DMS 273 treated with DMSO at 0.1 percent for 48 hours (cell line): ENCODE results near the gene PTK7.

Experiments used
- DNase-seq: peaks from one replicate; lab custom pipeline; 2025; lab: John Stamatoyannopoulos, UW

Gene PTK7

GRCh38 chr6:43180058-43180457 is 103.9 kb downstream of the PTK7 start:
- no peak for DNase-seq

DNA sequence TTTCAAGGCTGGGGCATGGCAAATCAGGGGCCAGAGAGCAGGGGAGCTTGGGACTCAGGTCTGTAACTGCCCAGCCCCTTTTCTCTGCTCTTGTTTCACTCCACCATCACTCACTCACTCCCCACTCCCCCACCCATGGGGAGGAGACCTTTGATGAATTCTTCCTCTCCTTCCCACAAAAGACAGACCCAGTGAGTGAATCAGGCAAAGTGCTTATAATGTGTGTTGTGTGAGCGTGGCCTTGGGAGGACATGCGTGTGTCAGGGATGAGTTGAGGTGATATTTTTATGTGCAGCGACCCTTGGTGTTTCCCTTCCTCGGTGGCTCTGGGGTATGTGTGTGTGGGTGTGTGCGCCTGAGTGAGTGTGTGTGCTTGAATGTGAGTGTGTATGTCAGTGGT is 104.9 kb downstream of the PTK7 start:
- no peak for DNase-seq

DNA sequence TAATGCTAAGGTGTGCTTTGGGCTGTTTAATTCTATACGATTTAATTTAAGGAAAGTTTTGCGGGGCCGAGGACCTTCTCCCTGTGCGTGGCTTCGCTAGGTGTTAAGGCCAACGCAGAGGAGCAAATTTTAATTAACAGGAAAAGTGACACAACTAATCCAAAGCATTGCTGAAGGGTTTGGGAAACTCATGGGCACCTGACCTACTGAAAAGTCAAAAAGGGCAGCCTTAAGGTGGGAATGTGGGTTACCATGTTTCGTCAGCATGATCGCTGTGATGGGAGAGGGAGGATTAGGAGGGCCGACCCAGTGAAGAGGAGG is 105.5 kb downstream of the PTK7 start:
- DNase-seq: no peak

GRCh38 chr6:43181942-43182860 is 106.1 kb downstream of the PTK7 start, which contains the start of gene CUL9:
Gene CUL9 (plus strand): TSS chr6:43182196. CDS start chr6:43184311, 2,115 bp downstream.
- no peak for DNase-seq

DNA sequence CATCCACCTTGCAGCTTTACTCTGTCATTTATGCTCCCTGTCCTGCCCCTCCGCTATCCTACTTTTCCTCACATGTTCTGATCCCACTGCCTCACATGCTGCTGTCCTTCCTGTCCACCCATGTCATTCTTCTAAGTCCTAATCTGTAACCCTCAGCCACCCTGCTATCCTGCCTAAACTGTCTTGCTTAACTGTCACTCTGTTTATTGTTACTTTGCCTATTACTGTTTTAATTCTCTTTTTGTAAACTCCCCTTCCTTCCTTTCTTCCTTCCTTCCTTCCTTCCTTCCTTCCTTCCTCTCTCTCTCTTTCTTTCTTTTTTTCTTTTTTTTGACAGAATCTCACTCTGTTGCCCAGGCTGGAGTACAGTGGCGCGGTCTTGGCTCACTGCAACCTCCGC is 107.3 kb downstream of the PTK7 start:
- no peak for DNase-seq

- no peak for DNase-seq
Measured at GRCh38 chr6:43184268-43184985, 108.3 kb downstream of the PTK7 start.

GRCh38 chr6:43185391-43185985 is 109.4 kb downstream of the PTK7 start:
- DNase-seq: no peak

GRCh38 chr6:43186019-43186418 is 109.9 kb downstream of the PTK7 start:
- DNase-seq: no peak

GRCh38 chr6:43186706-43187105 is 110.6 kb downstream of the PTK7 start:
- no peak for DNase-seq

DNA sequence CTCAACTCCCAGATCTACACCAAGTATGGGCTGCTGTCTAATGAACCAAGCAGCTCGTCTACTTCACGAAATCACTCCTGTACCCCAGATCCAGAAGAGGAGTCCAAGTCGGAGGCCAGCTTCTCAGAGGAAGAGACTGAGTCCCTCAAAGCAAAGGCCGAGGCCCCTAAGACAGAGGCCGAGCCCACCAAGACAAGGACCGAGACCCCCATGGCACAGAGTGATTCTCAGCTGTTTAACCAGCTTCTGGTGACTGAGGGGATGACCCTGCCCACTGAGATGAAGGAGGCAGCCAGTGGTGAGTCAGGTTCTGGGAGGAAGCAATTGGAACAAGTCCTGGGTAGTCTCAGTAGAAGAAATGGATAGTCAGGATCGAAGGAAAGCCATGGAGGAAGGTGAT is 111.7 kb downstream of the PTK7 start:
- no peak for DNase-seq

DNA sequence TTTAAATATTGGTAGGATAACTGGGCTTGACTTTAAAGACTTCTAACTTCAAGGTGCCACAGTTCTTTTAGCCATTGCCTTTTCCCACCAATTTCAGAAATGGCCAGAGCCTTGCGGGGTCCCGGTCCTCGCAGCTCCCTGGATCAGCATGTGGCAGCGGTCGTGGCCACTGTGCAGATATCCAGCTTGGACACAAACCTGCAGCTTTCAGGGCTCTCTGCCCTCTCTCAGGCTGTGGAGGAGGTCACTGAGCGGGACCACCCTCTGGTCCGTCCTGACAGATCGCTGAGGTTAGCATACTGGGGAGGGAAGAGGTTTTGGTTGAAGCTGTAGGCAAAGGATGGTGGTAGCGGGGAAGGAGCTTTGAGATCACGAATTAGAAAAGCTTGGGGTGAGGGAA is 112.3 kb downstream of the PTK7 start:
- no peak for DNase-seq

- no peak for DNase-seq
Measured at GRCh38 chr6:43189776-43190304, 113.7 kb downstream of the PTK7 start.

DNA sequence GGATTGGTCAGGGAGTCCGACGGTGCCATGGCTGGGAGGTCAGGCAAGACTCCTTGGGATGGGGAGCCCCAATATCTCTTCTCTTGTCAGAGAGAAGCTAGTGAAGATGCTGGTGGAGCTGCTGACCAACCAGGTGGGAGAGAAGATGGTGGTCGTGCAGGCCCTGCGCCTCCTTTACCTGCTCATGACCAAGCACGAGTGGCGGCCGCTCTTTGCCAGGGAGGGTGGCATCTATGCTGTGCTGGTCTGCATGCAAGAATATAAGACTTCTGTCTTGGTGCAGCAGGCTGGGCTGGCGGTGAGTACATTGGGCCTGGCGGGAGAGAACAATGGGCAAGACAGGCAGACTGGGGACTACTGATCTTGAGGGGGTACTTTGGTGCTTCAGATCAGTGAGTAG is 116.8 kb downstream of the PTK7 start:
- no peak for DNase-seq

DNA sequence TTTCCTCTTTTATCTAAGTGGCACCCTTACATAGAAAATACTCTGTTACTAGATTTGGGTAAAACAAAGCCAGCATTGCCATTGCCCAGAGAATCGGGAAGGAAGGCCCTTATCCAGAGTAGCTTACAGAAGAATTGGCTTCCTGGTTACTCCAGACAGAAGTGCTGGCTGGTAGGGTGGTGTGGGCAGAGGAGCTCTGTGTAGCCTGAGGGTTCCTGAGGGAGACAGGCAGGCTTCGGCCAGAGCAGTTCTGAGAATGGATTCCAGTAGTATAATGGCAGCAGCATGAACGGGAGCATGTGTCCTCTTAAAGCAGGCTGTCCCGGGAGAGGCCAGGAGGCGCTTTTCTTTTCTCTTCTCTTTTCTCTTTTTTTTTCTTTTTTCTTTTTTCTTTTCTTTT is 117.8 kb downstream of the PTK7 start:
- DNase-seq: no peak

DNA sequence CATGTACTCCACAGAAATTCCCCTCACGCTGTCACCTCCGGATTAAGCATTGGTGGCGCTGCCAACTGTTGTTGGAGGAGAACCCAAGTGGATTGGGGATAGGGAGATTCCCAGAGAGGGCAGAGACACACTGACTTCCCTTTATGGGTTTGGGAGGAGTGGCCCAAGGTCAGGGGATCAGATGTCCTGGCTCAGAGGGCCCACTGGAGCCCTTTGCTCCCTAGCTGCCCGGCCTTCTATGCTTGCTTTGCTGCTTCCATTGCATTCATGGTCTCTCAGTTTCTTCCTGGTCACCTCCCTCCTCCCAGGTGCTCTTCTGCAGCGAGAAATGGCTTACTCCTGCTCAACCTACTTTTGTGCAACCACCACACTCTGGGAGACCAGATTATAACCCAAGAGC is 120.2 kb downstream of the PTK7 start:
- no peak for DNase-seq

GRCh38 chr6:43199912-43200311 is 123.8 kb downstream of the PTK7 start:
- no peak for DNase-seq

DNA sequence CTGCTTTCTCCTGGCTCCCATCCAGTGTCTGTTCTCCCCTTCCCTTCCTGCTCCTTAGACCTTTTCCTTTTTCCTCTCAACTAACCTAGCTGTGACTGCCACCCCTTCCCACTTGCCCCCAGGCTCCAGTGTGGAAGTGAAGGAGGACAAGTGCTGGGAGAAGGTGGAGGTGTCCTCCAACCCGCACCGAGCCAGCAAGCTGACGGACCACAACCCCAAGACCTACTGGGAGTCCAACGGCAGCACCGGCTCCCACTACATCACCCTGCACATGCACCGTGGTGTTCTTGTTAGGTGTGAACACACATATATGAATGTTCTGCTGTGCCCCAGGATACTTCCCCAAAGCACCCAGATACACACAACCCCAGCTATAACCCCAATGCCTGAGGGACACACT is 124.4 kb downstream of the PTK7 start:
- no peak for DNase-seq

GRCh38 chr6:43202451-43202850 is 126.3 kb downstream of the PTK7 start:
- no peak for DNase-seq

DNA sequence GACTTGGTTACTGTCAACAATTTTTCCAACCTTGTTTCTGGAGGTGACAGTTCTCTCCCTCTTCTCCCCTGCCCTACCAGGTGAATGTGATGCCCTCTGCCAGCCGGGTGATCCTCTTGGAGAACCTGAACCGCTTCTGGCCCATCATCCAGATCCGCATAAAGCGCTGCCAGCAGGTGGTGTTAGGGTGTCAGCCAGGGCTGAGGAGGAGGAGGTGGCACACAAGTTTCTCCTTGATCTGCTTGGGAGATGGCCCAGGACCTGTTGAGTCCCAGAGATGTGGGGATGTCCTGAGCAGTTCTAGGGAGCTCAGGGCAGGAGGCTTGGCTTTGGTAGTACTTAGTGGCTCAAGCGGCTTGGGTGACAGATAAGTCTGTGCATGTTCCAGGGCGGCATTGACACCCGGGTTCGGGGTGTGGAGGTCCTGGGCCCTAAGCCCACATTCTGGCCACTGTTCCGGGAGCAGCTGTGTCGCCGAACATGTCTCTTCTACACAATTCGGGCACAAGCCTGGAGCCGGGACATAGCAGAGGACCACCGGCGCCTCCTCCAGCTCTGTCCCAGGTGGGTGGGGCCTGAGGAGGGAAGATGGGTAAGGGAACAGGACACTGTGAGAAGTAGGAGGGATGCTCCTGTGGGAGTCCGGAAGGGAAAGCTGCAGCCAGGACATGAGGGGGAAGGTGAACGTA is 127.1 kb downstream of the PTK7 start:
- DNase-seq: no peak

- DNase-seq: no peak
Measured at GRCh38 chr6:43203718-43204095, 127.6 kb downstream of the PTK7 start.

DNA sequence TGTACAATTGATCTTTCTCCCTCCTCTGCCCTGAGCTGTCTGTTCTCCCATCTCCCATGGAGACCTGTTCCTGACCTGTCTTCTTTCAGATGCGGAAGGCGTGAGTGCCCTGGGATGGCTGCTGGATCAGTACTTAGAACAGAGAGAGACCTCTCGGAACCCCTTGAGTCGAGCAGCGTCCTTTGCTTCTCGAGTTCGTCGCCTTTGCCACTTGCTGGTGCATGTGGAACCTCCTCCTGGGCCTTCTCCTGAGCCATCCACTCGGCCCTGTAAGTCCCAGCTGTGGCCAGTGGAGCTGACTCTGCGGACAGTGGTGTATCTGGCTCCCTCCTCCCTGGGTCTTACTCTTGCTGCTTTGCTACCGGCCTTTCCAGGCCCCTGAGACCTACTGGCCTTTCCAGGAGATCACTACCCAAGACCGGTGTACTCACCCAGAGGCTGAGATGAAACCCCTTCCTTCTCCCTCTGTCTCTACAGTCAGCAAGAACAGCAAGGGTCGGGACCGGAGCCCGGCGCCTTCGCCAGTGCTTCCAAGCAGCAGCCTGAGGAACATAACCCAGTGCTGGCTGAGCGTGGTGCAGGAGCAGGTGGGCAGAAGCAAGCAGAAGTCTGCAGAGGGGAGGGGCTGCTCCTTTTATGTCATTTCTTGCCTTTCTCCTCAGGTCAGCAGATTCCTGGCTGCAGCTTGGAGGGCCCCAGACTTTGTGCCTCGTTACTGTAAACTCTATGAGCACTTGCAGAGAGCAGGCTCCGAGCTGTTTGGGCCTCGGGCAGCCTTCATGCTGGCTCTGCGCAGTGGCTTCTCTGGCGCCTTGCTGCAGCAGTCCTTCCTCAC is 128.4 kb downstream of the PTK7 start:
- no peak for DNase-seq
